ENCODE data around the gene ARVCF. TPM values are rescaled to one million over a fixed set of nuclear protein-coding genes. Genes with fewer than 3 reads are reported as not detected.

The ARVCF gene
- total RNA-seq (2014; rRNA removed; shearing (Covaris generic)): 9.3 and 22.7 TPM in 2 replicates

GRCh38 chr22:20016734-20017621 is at the start of gene ARVCF:
Gene ARVCF, minus strand, starts transcription at chr22:20016823. Its CDS starts 26,029 bp downstream, at chr22:19990794.
- DNase-seq (ENCODE audit: low spot score): peak; percentile 51

- no peak for DNase-seq (ENCODE audit: low spot score)
These were observed 49.4 kb upstream of the ARVCF start for GRCh38 chr22:20065896-20066616.

GRCh38 chr22:20064545-20065262 is 48.1 kb upstream of the ARVCF start:
- no peak for DNase-seq (ENCODE audit: low spot score)

- DNase-seq (ENCODE audit: low spot score): no peak
These were observed 47.5 kb upstream of the ARVCF start for GRCh38 chr22:20064140-20064480.

GRCh38 chr22:20063271-20064139 is 46.9 kb upstream of the ARVCF start:
- DNase-seq (ENCODE audit: low spot score): no peak

- peak; percentile 67 for DNase-seq (ENCODE audit: low spot score)
These were observed 46.1 kb upstream of the ARVCF start for GRCh38 chr22:20062766-20063083.

GRCh38 chr22:20062043-20062765 is 45.6 kb upstream of the ARVCF start:
- DNase-seq (ENCODE audit: low spot score): no peak

- DNase-seq (ENCODE audit: low spot score): peak; percentile 40
These were observed 44.8 kb upstream of the ARVCF start for GRCh38 chr22:20061481-20061861.

GRCh38 chr22:20060700-20061480 is 44.3 kb upstream of the ARVCF start:
- no peak for DNase-seq (ENCODE audit: low spot score)

- no peak for DNase-seq (ENCODE audit: low spot score)
These were observed 42.6 kb upstream of the ARVCF start for GRCh38 chr22:20058989-20059770.

GRCh38 chr22:20057596-20058268 is 41.1 kb upstream of the ARVCF start:
- DNase-seq (ENCODE audit: low spot score): no peak

- no peak for DNase-seq (ENCODE audit: low spot score)
These were observed 40.2 kb upstream of the ARVCF start for GRCh38 chr22:20056696-20057386.

GRCh38 chr22:20056161-20056560 is 39.5 kb upstream of the ARVCF start:
- DNase-seq (ENCODE audit: low spot score): no peak

GRCh38 chr22:20055654-20056053 is 39.0 kb upstream of the ARVCF start:
- DNase-seq (ENCODE audit: low spot score): no peak

GRCh38 chr22:20055144-20055543 is 38.5 kb upstream of the ARVCF start:
- DNase-seq (ENCODE audit: low spot score): no peak

GRCh38 chr22:20054485-20054884 is 37.9 kb upstream of the ARVCF start:
- no peak for DNase-seq (ENCODE audit: low spot score)

- no peak for DNase-seq (ENCODE audit: low spot score)
These were observed 37.4 kb upstream of the ARVCF start for GRCh38 chr22:20054034-20054427.

- DNase-seq (ENCODE audit: low spot score): no peak
These were observed 36.9 kb upstream of the ARVCF start for GRCh38 chr22:20053407-20054033.

Measured in A172 (cell line).